KOPT-K1 (cell line): ENCODE data around the gene ABAT.
A peak's percentile ranks its signal among the peaks of the same experiment; 100 is the strongest.
"Not testable (repeated sequence)": the region's sequence is repeated elsewhere in the genome, so short reads cannot be mapped to it uniquely, and the experiment has no call there.

ENCODE experiments used
- H3K27ac ChIP-seq: fragments of 200-600 bp; sonication (generic); 2 replicates; pipeline ENCODE4 v1.5.1; 2016; ENCODE audit warnings: antibody characterized with exemption, mild to moderate bottlenecking, low read depth, low read length; ENCODE audit not compliant: poor library complexity, severe bottlenecking
- H3K36me3 ChIP-seq: fragments of 200-600 bp; sonication (generic); 2 replicates; pipeline ENCODE4 v1.5.1; 2017; ENCODE audit warnings: antibody characterized with exemption, mild to moderate bottlenecking, low read length, moderate library complexity; ENCODE audit not compliant: insufficient read depth
- H3K9me3 ChIP-seq: fragments of 200-600 bp; sonication (generic); 2 replicates; pipeline ENCODE4 v1.5.1; 2017; ENCODE audit warnings: antibody characterized with exemption, low read length, mild to moderate bottlenecking; ENCODE audit not compliant: insufficient read depth, poor library complexity, severe bottlenecking

Gene ABAT

DNA sequence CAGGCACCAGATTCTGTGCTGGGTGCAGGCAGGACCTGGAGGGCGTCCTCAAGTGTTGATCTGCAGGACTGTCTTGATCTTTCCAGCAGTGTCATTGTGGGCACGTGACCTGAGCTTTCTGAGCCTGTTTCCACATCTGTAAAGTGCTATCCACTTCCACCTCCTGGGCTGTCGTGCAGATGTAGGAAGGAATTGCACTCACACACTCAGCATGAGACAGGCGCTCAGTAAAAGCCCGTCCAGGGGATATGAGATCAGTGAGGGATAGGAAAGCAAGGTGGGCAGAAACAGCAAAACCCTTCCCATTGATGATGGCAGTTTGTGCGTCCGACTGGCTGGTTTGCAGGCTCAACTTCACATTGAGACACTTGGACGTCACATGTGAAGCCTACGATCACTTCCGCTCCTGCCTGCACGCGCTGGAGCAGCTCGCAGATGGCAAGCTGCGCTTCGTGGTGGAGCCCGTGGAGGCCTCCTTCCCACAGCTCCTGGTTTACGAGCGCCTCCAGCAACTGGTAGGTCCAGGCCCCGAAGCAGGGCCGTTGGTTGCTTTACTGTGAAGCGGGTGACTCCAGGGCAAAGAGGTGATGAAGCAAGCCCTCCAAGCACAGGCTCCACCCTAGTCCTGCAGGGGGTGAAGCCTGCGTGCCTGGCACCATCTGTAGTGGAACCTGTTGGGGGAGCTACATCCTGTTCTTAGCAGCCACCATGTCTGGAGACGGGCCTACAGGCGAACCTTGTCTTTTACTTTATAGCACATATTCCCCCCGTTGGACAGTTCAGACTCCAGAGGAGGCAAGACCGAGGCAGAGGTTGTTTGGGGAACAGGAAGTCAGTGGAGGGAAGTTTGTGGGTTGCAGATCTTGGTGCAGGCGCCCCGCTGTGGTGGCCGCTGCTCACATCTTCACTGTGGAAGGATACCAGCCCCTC lies 29.9 kb upstream of the ABAT start:
- Histone ChIP-seq H3K36me3 (peaks cover 93% of the 10 kb centered on the region), H3K9me3 (no peaks in the 10 kb centered on the region), H3K27ac (peak overlapping the region; percentile 41)

DNA sequence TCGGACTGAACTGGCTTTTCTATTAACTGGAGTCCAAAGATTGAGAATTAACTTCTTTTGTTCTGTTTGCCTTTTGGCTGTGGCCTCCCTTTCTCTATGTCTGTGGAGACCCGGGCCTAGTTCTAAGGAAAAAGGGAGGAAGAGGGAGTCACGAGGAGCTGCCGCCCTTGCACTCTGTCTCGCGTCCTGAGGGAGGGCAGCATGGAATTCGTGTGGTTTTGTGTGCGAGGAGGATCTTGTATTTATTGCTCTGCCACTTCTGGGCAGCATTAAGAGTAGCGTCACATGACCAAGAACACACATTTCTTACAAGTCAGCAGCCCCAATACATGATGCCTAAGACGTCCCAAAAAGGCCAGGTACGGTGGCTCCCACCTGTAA lies 29.3 kb upstream of the ABAT start:
- Histone ChIP-seq H3K27ac (peak overlapping the region; percentile 41), H3K36me3 (peaks cover 93% of the 10 kb centered on the region), H3K9me3 (no peaks in the 10 kb centered on the region)

DNA sequence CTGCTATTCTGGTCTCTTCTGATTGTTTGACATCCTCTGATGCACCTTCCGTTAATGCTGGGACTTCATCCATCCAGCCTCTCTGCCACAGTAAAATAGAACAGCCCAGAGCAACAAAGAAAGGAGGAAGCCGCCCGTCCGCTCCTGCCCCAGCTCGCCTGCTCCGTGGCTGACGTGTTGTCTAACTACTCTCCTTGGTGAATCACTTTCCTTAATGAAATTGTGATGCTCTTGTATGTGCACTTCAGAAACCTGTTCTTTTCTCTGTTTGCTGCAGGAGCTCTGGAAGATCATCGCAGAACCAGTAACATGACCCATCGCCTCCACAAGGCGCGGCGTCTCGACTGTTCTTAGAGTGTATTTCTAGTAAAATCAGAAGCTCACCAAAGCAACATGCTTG lies 28.6 kb upstream of the ABAT start:
- H3K36me3 ChIP-seq = peaks cover 91% of the 10 kb centered on the region
- no peak overlapping the region for H3K27ac ChIP-seq
- no peaks in the 10 kb centered on the region for H3K9me3 ChIP-seq

DNA sequence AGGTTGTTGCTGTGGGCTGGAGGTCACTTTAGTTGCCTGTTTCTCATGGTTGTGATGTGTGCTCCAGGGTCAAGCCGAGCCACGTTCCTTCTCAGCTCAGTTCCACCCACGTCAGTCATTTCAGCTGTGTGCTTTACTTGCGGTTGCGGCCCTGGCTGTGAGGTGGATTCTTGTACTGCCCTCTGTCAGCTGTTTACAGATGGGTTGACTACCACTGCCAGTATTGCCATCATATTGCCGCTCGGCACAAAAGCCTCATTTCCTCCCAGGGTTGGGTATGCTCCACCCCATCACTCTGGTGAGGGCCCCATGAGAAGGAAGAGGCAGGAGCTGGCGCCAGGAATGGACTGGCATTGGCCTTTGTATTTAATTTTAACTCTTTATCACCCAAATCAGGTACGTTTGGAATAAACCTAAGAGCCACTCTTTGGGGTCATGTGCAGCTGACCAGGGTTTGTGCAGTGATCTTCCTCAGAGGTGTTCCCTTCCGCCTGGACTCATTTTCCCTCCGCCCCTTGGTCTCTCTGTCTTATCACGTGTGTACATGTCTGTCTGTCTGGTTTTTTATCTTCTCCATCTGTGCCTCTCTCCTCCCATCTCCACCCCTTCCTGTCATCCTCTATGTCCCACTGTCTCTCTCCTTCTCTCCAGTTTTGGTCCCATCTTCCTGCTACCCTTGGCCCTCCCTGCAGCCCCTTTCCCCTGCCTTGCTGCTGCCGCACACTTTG lies 27.9 kb upstream of the ABAT start:
- Histone ChIP-seq H3K27ac (no peak overlapping the region), H3K9me3 (no peaks in the 10 kb centered on the region), H3K36me3 (peaks cover 85% of the 10 kb centered on the region)

DNA sequence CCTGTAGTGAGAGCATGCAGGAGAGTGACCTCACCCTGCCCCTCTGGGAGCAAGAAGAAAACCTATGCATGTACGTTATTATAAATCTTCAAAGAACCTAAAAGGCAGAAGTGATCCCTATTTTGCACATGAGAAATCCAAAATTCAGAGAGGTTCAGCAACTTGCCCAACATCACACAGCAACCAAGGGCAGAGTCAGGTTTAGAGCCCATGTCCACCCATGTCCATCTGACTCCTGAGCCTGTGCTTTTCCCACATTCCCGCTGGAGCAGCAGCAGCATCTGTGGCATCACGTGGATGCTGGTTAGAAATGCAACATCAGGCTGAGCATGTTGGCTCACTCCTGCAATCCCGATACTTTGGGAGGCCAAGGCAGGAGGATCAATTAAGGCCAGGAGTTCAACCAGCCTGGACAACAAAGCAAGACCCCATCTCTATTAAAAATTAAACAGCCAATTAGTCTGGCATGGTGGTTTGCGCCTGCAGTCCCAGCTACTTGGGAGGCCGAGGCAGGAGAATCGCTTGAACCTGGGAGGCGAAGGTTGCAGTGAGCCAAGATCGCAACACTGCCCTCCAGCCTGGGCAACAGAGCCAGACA lies 26.6 kb upstream of the ABAT start:
- no peaks in the 10 kb centered on the region for H3K9me3 ChIP-seq
- no peak overlapping the region for H3K27ac ChIP-seq
- H3K36me3 ChIP-seq = peaks cover 72% of the 10 kb centered on the region

DNA sequence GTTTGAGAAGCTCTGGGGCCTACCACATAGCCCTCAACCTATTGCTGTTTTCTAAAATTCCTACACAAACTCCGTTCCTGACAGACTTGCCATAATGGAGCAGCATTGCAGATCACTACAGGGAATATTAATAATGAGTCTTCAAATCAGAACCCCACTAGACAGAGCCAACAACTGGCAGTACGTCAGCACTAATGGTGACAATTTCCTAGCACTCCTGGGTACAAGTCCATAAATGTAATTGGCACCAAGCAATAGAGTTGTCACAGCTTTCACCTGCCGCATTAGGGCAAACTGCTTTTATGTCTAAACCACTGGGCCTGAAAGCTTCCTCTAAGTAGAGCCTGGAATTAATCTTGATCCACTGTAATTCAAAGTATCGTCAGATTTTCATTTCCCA lies 25.5 kb upstream of the ABAT start:
- no peaks in the 10 kb centered on the region for H3K9me3 ChIP-seq
- H3K27ac ChIP-seq = no peak overlapping the region
- H3K36me3 ChIP-seq = peaks cover 61% of the 10 kb centered on the region

DNA sequence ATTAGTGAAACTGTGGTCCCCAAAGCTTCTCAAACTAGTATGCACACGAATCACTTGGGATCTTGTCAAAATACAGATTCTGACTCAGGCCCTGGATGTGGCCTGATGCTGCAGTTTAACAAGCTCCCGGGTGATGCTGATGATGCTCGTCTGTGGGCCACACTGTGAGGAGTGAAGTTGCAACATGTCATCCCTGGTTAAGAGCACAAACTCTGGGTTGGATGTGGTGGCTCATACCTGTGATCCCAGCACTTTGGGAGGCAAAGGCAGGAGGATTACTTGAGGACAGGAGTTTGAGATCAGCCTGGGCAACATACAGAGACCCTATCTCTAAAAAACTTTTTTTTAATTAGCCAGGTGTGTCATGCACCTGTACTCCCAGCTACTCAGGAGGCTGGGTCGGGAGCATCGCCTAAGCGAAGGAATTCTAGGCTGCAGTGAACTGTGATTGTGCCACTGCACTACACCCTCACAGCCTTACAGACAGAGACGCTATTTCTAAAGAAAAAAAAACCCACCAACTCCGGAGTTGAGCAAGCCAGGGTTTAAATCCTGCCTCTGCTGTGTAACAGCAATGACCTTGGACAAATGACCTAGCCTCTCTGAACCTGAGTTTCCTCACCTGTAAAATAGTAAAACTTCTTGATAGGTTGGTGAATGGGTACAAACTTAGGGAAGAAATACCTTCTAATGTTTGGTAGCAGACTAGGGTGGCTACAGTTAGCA lies 24.4 kb upstream of the ABAT start:
- Histone ChIP-seq H3K9me3 (no peaks in the 10 kb centered on the region), H3K36me3 (peaks cover 50% of the 10 kb centered on the region), H3K27ac (no peak overlapping the region)

DNA sequence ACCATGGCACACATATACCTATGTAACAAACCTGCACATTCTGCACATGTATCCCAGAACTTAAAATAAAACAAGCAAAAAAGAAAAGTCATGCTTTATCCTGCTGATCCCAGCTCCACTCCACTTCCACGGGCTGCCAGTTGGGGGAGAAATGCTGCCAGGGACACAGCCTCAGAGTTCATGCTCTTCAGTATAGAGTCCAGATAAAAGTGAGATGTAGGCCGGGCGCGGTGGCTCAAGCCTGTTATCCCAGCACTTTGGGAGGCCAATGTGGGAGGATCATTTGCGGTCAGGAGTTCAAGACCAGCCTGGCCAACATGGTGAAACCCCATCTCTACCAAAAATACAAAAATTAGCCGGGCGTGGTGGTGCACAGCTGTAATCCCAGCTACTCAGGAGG lies 22.5 kb upstream of the ABAT start:
- H3K27ac ChIP-seq, H3K9me3 ChIP-seq: not testable (repeated sequence)
- H3K36me3 ChIP-seq = peaks cover 31% of the 10 kb centered on the region

DNA sequence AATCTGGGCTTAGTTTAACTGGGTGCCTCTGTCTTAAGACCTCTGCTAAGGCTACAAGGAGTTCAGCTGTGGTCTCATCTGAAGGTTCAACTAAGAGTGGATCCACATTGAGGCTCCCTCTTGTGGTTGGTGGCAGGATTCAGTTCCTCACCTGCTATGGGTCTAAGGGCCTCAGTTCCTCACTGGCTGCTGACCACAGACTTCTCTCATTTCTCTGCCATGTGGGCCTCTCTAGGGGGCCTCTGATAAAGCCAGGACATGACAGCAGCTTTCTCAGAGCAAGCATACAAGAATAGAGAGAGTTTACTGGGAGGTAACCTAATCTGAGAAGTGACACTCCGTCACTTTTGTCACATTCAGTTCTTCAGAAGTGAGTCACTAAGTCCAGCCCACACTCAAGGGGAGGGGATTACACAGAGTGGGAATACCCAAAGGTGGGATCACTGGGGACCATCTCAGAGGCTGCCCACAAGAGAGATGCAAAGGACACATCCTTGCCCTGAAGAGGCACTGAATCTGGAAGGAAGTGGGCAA lies 19.2 kb upstream of the ABAT start:
- H3K36me3 ChIP-seq = no peaks in the 10 kb centered on the region
- H3K27ac ChIP-seq = no peak overlapping the region
- no peaks in the 10 kb centered on the region for H3K9me3 ChIP-seq

DNA sequence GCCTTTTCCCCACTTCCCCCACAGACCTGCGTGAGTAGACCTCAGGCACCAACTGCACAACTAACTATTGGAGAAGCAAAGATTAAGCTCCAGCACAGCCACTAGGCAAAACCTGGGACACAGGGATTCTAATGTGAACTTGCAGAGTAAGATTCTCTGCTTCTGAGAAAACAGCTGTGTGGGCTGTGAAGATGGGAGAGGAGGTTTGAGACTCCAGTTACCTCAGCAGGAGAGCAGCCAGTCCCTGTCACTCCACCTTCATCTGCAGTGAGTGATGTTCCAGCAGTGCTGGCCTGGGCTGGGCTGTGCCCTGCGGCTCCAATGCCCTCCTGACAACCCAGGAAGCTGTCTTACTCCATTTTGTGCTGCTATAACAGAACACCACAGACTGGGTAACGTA lies 18.0 kb upstream of the ABAT start:
- Histone ChIP-seq H3K27ac (no peak overlapping the region), H3K9me3 (no peaks in the 10 kb centered on the region), H3K36me3 (no peaks in the 10 kb centered on the region)

DNA sequence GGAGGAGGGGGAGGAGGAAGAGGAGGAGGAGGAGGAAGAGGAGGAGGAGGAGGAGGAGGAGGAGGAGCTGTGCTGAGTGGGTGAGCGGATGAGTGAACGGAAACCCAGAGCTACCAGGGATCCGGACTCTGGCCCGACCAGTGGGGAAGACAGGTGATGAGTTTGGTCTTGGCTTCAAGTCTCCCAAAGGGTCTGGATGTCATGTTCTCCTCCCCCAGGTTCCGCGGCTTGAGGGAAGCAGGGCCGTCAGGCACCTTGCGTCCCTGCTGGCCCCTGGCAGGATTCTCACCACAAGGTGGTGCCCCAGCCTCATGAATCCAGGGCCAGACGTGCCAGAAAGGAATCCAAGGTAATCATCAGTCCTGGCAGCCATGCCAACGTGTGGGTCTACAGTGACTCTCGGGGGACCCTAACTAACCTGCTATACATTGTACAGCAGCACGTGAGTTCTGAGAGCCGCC lies 13.5 kb upstream of the ABAT start:
- no peaks in the 10 kb centered on the region for H3K36me3 ChIP-seq
- no peak overlapping the region for H3K27ac ChIP-seq
- no peaks in the 10 kb centered on the region for H3K9me3 ChIP-seq

DNA sequence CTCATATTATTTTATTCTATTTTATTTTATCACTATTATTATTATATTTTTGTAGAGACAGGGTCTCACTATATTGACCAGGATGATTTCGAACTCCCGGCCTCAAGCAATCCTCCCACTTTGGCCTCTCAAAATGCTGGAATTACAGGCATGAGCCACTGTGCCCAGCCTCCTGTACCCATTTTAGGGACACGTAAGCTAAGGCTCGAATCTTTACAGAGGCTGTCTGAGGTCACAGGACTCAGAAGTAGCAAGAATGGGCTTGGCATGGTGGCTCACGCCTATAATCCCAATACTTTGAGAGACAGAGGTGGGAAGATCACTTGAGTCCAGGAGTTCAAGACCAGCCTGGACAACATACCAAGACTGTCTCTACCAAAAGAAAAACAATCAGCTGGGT lies 12.7 kb upstream of the ABAT start:
- H3K9me3 ChIP-seq = no peaks in the 10 kb centered on the region
- no peak overlapping the region for H3K27ac ChIP-seq
- no peaks in the 10 kb centered on the region for H3K36me3 ChIP-seq

DNA sequence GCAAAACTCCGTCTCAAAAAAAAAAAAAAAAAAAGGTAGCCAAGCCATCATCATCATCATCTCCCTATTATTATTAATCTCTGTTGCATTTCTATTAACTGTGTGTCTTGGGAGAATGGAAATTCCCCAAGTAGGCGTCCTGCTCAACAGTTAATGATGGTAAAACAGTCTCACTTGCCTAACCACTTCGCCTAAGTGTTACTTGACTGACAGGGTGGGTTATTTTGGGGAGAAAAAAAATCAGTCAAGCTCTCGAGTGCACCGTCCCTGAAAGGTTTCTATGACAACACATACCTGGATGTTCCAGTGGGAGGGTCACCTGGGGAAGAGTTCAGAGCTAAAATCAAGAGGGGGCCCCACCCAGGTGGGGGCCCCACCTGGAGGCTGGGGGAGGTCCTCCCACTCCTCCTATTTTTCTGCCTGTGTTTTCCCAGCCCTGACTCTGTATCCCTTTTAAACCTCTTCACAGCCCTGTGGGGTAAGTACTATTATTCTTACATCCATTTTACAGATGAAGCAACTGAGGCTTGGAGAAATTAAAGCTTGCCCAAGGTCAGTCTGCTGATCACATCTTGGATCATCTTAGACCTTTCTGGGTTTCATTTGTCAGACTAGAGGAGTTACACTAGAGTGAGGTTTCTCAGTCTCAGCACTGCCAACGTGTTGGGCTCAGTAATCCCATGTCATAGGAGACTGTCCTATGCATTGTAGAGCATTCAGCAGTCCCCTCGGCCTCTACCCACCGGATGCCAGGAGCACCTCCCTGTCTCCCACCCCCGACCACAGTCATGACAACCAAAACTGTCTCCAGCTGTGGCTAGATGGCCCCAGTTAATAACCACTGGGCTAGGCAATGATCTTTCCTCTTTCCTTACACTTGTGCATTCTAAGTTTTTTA lies 11.0 kb upstream of the ABAT start:
- Histone ChIP-seq H3K9me3 (no peaks in the 10 kb centered on the region), H3K36me3 (no peaks in the 10 kb centered on the region)

DNA sequence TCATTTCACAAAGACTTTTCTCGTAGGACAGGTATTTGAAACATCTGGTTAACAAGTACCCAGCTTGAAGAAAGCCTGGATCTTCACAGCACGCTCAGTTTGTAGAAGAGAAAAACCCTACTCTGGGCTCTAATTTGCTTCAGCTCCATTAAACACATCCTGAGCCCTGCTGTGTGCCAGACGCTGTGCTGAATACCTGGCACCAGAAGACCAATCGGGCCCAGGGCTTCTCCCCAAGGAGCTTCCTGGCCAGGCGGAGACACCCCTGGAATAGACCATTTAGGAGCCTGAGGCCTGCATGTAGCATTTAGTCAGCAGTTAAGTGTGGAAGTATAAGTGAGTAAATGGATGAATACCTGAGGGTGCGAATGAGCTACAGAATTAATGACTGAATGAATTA lies 8.9 kb upstream of the ABAT start:
- no peaks in the 10 kb centered on the region for H3K36me3 ChIP-seq
- H3K27ac ChIP-seq = no peak overlapping the region
- H3K9me3 ChIP-seq = no peaks in the 10 kb centered on the region

More for the DNA sequence above, 11.0 kb upstream of the ABAT start:
- H3K27ac ChIP-seq = no peak overlapping the region
